HEK293 (cell line): ENCODE measurements around the gene SF1.

ENCODE experiments used
- ZNF24 ChIP-seq: fragments of 450-650 bp; formaldehyde crosslinking; IDR thresholded peaks from 2 replicates; pipeline ENCODE4 v1.5.1; 2016; ENCODE audit warnings: missing biosample characterization, missing genetic modification characterization
- ZNF664 ChIP-seq: fragments of 450-650 bp; formaldehyde crosslinking; IDR thresholded peaks from 2 replicates; pipeline ENCODE4 v1.5.1; 2016; ENCODE audit warnings: missing biosample characterization, missing genetic modification characterization
- ZNF768 ChIP-seq: fragments of 450-650 bp; formaldehyde crosslinking; IDR thresholded peaks from 2 replicates; pipeline ENCODE4 v1.5.1; 2018; ENCODE audit warnings: missing biosample characterization, mild to moderate bottlenecking, missing genetic modification characterization
- ZNF792 ChIP-seq: fragments of 450-650 bp; formaldehyde crosslinking; IDR thresholded peaks from 2 replicates; pipeline ENCODE4 v1.5.1; 2016; ENCODE audit warnings: missing biosample characterization, missing genetic modification characterization
- TF ChIP-seq, protein P1 (sequence below): fragments of 450-650 bp; formaldehyde crosslinking; IDR thresholded peaks from 2 replicates; pipeline ENCODE4 v1.5.1; 2016; ENCODE audit warnings: missing biosample characterization, missing genetic modification characterization

DNA sequence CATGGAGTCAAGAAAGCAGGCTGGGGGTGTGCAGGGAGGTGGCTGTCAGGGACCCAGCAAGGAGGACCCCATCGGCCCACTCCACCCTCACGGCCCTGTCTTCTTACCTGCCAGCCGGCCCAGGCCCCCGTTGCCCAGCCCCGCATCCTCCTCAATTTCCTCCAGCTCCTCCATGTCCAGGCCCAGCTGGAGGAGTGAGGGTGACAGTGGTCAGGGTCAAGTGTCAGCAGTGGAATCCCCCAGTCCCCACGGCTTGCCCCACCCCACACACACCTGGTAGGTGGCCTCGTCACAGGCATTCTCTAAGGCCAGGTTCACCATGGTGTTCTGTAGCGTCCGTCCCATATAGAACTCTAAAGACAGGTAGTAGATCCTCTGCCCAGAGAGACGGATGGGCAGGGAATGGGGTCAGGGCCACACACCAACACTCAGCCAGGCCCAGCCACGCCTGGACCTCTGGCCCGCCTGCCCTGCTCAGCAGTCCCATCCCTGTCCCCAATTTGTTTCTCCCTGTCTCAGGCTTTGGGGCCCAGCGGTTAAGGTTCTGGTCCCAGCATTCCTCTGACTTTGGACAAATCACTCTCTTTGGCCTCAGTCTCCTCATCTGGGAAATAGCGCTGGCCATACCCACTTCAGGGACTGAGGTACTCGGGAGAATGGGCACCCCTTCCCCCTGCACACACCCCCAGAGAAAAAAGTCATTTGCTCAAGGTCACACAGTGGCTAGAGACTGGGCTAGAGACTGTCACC is 19.8 kb downstream of the SF1 start:
- TF ChIP-seq ZNF768 (no peak), ZNF24 (tag by site-specific recombination) (no peak), ZNF792 (tag by site-specific recombination) (no peak), ZNF664 (no peak)
- TF ChIP-seq, protein P1, sequence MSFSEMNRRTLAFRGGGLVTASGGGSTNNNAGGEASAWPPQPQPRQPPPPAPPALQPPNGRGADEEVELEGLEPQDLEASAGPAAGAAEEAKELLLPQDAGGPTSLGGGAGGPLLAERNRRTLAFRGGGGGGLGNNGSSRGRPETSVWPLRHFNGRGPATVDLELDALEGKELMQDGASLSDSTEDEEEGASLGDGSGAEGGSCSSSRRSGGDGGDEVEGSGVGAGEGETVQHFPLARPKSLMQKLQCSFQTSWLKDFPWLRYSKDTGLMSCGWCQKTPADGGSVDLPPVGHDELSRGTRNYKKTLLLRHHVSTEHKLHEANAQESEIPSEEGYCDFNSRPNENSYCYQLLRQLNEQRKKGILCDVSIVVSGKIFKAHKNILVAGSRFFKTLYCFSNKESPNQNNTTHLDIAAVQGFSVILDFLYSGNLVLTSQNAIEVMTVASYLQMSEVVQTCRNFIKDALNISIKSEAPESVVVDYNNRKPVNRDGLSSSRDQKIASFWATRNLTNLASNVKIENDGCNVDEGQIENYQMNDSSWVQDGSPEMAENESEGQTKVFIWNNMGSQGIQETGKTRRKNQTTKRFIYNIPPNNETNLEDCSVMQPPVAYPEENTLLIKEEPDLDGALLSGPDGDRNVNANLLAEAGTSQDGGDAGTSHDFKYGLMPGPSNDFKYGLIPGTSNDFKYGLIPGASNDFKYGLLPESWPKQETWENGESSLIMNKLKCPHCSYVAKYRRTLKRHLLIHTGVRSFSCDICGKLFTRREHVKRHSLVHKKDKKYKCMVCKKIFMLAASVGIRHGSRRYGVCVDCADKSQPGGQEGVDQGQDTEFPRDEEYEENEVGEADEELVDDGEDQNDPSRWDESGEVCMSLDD, result no peak
